Measurements from ENCODE around the gene HIP1R. TPM values are rescaled to one million over a fixed set of nuclear protein-coding genes. Genes with fewer than 3 reads are reported as not detected.

The HIP1R gene
- total RNA-seq, 1 experiment from 2014 or later, result 44.6 TPM

GRCh38 chr12:122860040-122860853, 25.0 kb downstream of the HIP1R start:
- intact Hi-C loops (cut with micrococcal nuclease), result loop anchor here (1.0 to 5.0 kb wide), 3 partner anchors 68 to 378 kb away; no protein-coding TSS in a partner anchor
- H3K27ac Mint-ChIP-seq (ENCODE audit: low read depth, unreplicated experiment), result no peak overlapping the region
- ChIA-PET POLR2A (interaction anchor here (0.6 to 2.1 kb wide), 10 partner anchors 8 to 372 kb away, joined by 3 to 10 read pairs (median 3); partner anchors contain the start of gene MPHOSPH9), CTCF (interaction anchor here (0.6 to 11.1 kb wide), 33 partner anchors 9 to 378 kb away, joined by 3 to 230 read pairs (median 4); partner anchors contain the start of genes ARL6IP4 and OGFOD2)
- H3K36me3 Mint-ChIP-seq (ENCODE audit: insufficient read depth, unreplicated experiment), result peaks cover 27% of the 10 kb centered on the region
- no peak overlapping the region for H3K4me3 Mint-ChIP-seq (ENCODE audit: unreplicated experiment)
- no peaks in the 10 kb centered on the region for H3K27me3 Mint-ChIP-seq (ENCODE audit: insufficient read depth, unreplicated experiment)
- BruUV-seq (replicated peaks), result no TSS peak
- peak; percentile 79 for DNase-seq (ENCODE audit: unreplicated experiment)
- peak; percentile 85 for TF ChIP-seq CTCF (IDR thresholded peaks at IDR 0.05; ENCODE audit: unreplicated experiment)
- peaks cover 6% of the 10 kb centered on the region for H3K4me1 Mint-ChIP-seq (ENCODE audit: insufficient read depth, unreplicated experiment)
- H3K9me3 Mint-ChIP-seq (ENCODE audit: unreplicated experiment), result no peaks in the 10 kb centered on the region

GRCh38 chr12:122860854-122861586, 25.8 kb downstream of the HIP1R start:
- H3K9me3 Mint-ChIP-seq (ENCODE audit: unreplicated experiment), result no peaks in the 10 kb centered on the region
- H3K4me1 Mint-ChIP-seq (ENCODE audit: insufficient read depth, unreplicated experiment), result peaks cover 6% of the 10 kb centered on the region
- TSS peak; percentile 18 for BruUV-seq (replicated peaks)
- TF ChIP-seq CTCF (IDR thresholded peaks at IDR 0.05; ENCODE audit: unreplicated experiment), result no peak
- no peak overlapping the region for H3K4me3 Mint-ChIP-seq (ENCODE audit: unreplicated experiment)
- H3K27me3 Mint-ChIP-seq (ENCODE audit: insufficient read depth, unreplicated experiment), result no peaks in the 10 kb centered on the region
- CTCF ChIA-PET, result interaction anchor here (0.6 to 11.1 kb wide), 31 partner anchors 10 to 473 kb away, joined by 3 to 230 read pairs (median 5); partner anchors contain the start of genes ARL6IP4 and OGFOD2
- intact Hi-C loops (cut with micrococcal nuclease), result loop anchor here (1.0 to 5.0 kb wide), 3 partner anchors 69 to 377 kb away; no protein-coding TSS in a partner anchor
- H3K36me3 Mint-ChIP-seq (ENCODE audit: insufficient read depth, unreplicated experiment), result peaks cover 35% of the 10 kb centered on the region
- no peak for DNase-seq (ENCODE audit: unreplicated experiment)
- no peak overlapping the region for H3K27ac Mint-ChIP-seq (ENCODE audit: low read depth, unreplicated experiment)
- POLR2A ChIA-PET, result interaction anchor here (0.6 to 2.1 kb wide), 10 partner anchors 9 to 288 kb away, joined by 3 to 10 read pairs (median 3); no protein-coding TSS in a partner anchor

- CTCF ChIA-PET, result interaction anchor here (0.6 to 11.1 kb wide), 16 partner anchors 11 to 473 kb away, joined by 3 to 230 read pairs (median 6); partner anchors contain the start of genes ARL6IP4 and OGFOD2
- intact Hi-C loops (cut with micrococcal nuclease), result loop anchor here (5.0 kb wide), 1 partner anchor 69 kb away; no protein-coding TSS in a partner anchor
- Mint-ChIP-seq H3K4me1 (ENCODE audit: insufficient read depth, unreplicated experiment) (peaks cover 6% of the 10 kb centered on the region), H3K27ac (ENCODE audit: low read depth, unreplicated experiment) (no peak overlapping the region), H3K36me3 (ENCODE audit: insufficient read depth, unreplicated experiment) (peaks cover 40% of the 10 kb centered on the region), H3K27me3 (ENCODE audit: insufficient read depth, unreplicated experiment) (no peaks in the 10 kb centered on the region), H3K4me3 (ENCODE audit: unreplicated experiment) (no peak overlapping the region), H3K9me3 (ENCODE audit: unreplicated experiment) (no peaks in the 10 kb centered on the region)
- POLR2A ChIA-PET, result interaction anchor here (0.6 to 2.1 kb wide), 8 partner anchors 10 to 288 kb away, joined by 3 to 10 read pairs (median 4); no protein-coding TSS in a partner anchor
- no TSS peak for BruUV-seq (replicated peaks)
- no peak for DNase-seq (ENCODE audit: unreplicated experiment)
- no peak for TF ChIP-seq CTCF (IDR thresholded peaks at IDR 0.05; ENCODE audit: unreplicated experiment)
Observed at GRCh38 chr12:122861587-122861970, 26.3 kb downstream of the HIP1R start.

All from MCF 10A (cell line).